ENCODE measurements around the gene MATN1. TPM values are rescaled to one million over a fixed set of nuclear protein-coding genes. Genes with fewer than 3 reads are reported as not detected.

Gene MATN1
- total and polyA plus RNA-seq, 9 donors: 0.71 to 2.1 (median 0.88) TPM

- Histone ChIP-seq H3K9me3 (replicated peaks; ENCODE audit: control insufficient read depth, low read depth, low read length) (no peaks in the 10 kb centered on the region), H3K4me3 (ENCODE audit: low read length) (no peak overlapping the region), H3K27me3 (ENCODE audit: control insufficient read depth, insufficient read depth, low read length) (peaks cover 7% of the 10 kb centered on the region), H3K4me1 (ENCODE audit: control insufficient read depth, insufficient read depth, low read length) (peaks cover 1% of the 10 kb centered on the region), H3K36me3 (ENCODE audit: control insufficient read depth, insufficient read depth, low read length) (no peaks in the 10 kb centered on the region), H3K27ac (ENCODE audit: low read length) (no peak overlapping the region)
- WGBS (ENCODE audit: insufficient coverage): 40% methylated on average over 4 of the region's 9 CpGs
- peak; percentile 48 for DNase-seq
Observed at GRCh38 chr1:30670240-30671060, 52.9 kb downstream of the MATN1 start.

- no peak for DNase-seq
- WGBS (ENCODE audit: insufficient coverage): 82% methylated on average over 6 of the region's 6 CpGs
- peaks cover 14% of the 10 kb centered on the region for H3K4me1 ChIP-seq (ENCODE audit: control insufficient read depth, insufficient read depth, low read length)
Observed at GRCh38 chr1:30668546-30669327, 54.6 kb downstream of the MATN1 start.

GRCh38 chr1:30668024-30668423, 55.4 kb downstream of the MATN1 start:
- Histone ChIP-seq H3K27ac (ENCODE audit: low read length) (no peak overlapping the region), H3K27me3 (ENCODE audit: control insufficient read depth, insufficient read depth, low read length) (peaks cover 9% of the 10 kb centered on the region), H3K9me3 (replicated peaks; ENCODE audit: control insufficient read depth, low read depth, low read length) (no peaks in the 10 kb centered on the region), H3K36me3 (ENCODE audit: control insufficient read depth, insufficient read depth, low read length) (no peaks in the 10 kb centered on the region), H3K4me3 (ENCODE audit: low read length) (no peak overlapping the region), H3K4me1 (ENCODE audit: control insufficient read depth, insufficient read depth, low read length) (peaks cover 20% of the 10 kb centered on the region)
- DNase-seq: peak; percentile 40
- 17% methylated on average over 1 of the region's 7 CpGs for WGBS (ENCODE audit: insufficient coverage)

More at GRCh38 chr1:30668546-30669327, 54.6 kb downstream of the MATN1 start:
- Histone ChIP-seq H3K4me3 (ENCODE audit: low read length) (no peak overlapping the region), H3K27ac (ENCODE audit: low read length) (no peak overlapping the region), H3K27me3 (ENCODE audit: control insufficient read depth, insufficient read depth, low read length) (peaks cover 9% of the 10 kb centered on the region), H3K9me3 (replicated peaks; ENCODE audit: control insufficient read depth, low read depth, low read length) (no peaks in the 10 kb centered on the region), H3K36me3 (ENCODE audit: control insufficient read depth, insufficient read depth, low read length) (no peaks in the 10 kb centered on the region)

- Histone ChIP-seq H3K27ac (ENCODE audit: low read length) (no peak overlapping the region), H3K27me3 (ENCODE audit: control insufficient read depth, insufficient read depth, low read length) (peaks cover 9% of the 10 kb centered on the region), H3K9me3 (replicated peaks; ENCODE audit: control insufficient read depth, low read depth, low read length) (no peaks in the 10 kb centered on the region), H3K4me1 (ENCODE audit: control insufficient read depth, insufficient read depth, low read length) (peaks cover 25% of the 10 kb centered on the region), H3K36me3 (ENCODE audit: control insufficient read depth, insufficient read depth, low read length) (no peaks in the 10 kb centered on the region), H3K4me3 (ENCODE audit: low read length) (no peak overlapping the region)
- DNase-seq: no peak
- WGBS (ENCODE audit: insufficient coverage): no CpG with 5 or more reads among the region's 3 CpGs
Observed at GRCh38 chr1:30666756-30667273, 56.6 kb downstream of the MATN1 start.

- no peaks in the 10 kb centered on the region for H3K9me3 ChIP-seq (replicated peaks; ENCODE audit: control insufficient read depth, low read depth, low read length)
- no peak overlapping the region for H3K4me3 ChIP-seq (ENCODE audit: low read length)
- DNase-seq: peak; percentile 32
- no peak overlapping the region for H3K27ac ChIP-seq (ENCODE audit: low read length)
- H3K27me3 ChIP-seq (ENCODE audit: control insufficient read depth, insufficient read depth, low read length): peaks cover 9% of the 10 kb centered on the region
- peaks cover 25% of the 10 kb centered on the region for H3K4me1 ChIP-seq (ENCODE audit: control insufficient read depth, insufficient read depth, low read length)
- H3K36me3 ChIP-seq (ENCODE audit: control insufficient read depth, insufficient read depth, low read length): no peaks in the 10 kb centered on the region
- 64% methylated on average over 7 of the region's 7 CpGs for WGBS (ENCODE audit: insufficient coverage)
Observed at GRCh38 chr1:30665216-30666010, 58.0 kb downstream of the MATN1 start.

- Histone ChIP-seq H3K36me3 (ENCODE audit: control insufficient read depth, insufficient read depth, low read length) (no peaks in the 10 kb centered on the region), H3K4me1 (ENCODE audit: control insufficient read depth, insufficient read depth, low read length) (peaks cover 25% of the 10 kb centered on the region), H3K9me3 (replicated peaks; ENCODE audit: control insufficient read depth, low read depth, low read length) (no peaks in the 10 kb centered on the region), H3K27ac (ENCODE audit: low read length) (no peak overlapping the region), H3K4me3 (ENCODE audit: low read length) (no peak overlapping the region), H3K27me3 (ENCODE audit: control insufficient read depth, insufficient read depth, low read length) (peaks cover 15% of the 10 kb centered on the region)
- DNase-seq: peak; percentile 65
- WGBS (ENCODE audit: insufficient coverage): 56% methylated on average over 16 of the region's 17 CpGs
Observed at GRCh38 chr1:30664103-30664755, 59.2 kb downstream of the MATN1 start.

GRCh38 chr1:30663596-30664091, 59.7 kb downstream of the MATN1 start:
- H3K27me3 ChIP-seq (ENCODE audit: control insufficient read depth, insufficient read depth, low read length): peaks cover 19% of the 10 kb centered on the region
- no peak overlapping the region for H3K4me3 ChIP-seq (ENCODE audit: low read length)
- H3K36me3 ChIP-seq (ENCODE audit: control insufficient read depth, insufficient read depth, low read length): no peaks in the 10 kb centered on the region
- 30% methylated on average over 10 of the region's 13 CpGs for WGBS (ENCODE audit: insufficient coverage)
- no peak overlapping the region for H3K27ac ChIP-seq (ENCODE audit: low read length)
- H3K9me3 ChIP-seq (replicated peaks; ENCODE audit: control insufficient read depth, low read depth, low read length): no peaks in the 10 kb centered on the region
- H3K4me1 ChIP-seq (ENCODE audit: control insufficient read depth, insufficient read depth, low read length): peaks cover 25% of the 10 kb centered on the region
- peak; percentile 46 for DNase-seq

- Histone ChIP-seq H3K27ac (ENCODE audit: low read length) (no peak overlapping the region), H3K9me3 (replicated peaks; ENCODE audit: control insufficient read depth, low read depth, low read length) (no peaks in the 10 kb centered on the region), H3K4me3 (ENCODE audit: low read length) (no peak overlapping the region), H3K36me3 (ENCODE audit: control insufficient read depth, insufficient read depth, low read length) (no peaks in the 10 kb centered on the region), H3K27me3 (ENCODE audit: control insufficient read depth, insufficient read depth, low read length) (peaks cover 21% of the 10 kb centered on the region), H3K4me1 (ENCODE audit: control insufficient read depth, insufficient read depth, low read length) (peaks cover 25% of the 10 kb centered on the region)
- no peak for DNase-seq
- WGBS (ENCODE audit: insufficient coverage): 53% methylated on average over 9 of the region's 9 CpGs
Observed at GRCh38 chr1:30662291-30662840, 61.0 kb downstream of the MATN1 start.

- no peak for DNase-seq
- Histone ChIP-seq H3K4me1 (ENCODE audit: control insufficient read depth, insufficient read depth, low read length) (peaks cover 25% of the 10 kb centered on the region), H3K9me3 (replicated peaks; ENCODE audit: control insufficient read depth, low read depth, low read length) (no peaks in the 10 kb centered on the region), H3K27me3 (ENCODE audit: control insufficient read depth, insufficient read depth, low read length) (peaks cover 20% of the 10 kb centered on the region), H3K27ac (ENCODE audit: low read length) (no peak overlapping the region), H3K36me3 (ENCODE audit: control insufficient read depth, insufficient read depth, low read length) (no peaks in the 10 kb centered on the region), H3K4me3 (ENCODE audit: low read length) (no peak overlapping the region)
- WGBS (ENCODE audit: insufficient coverage): 89% methylated on average over 9 of the region's 10 CpGs
Observed at GRCh38 chr1:30661311-30661710, 62.1 kb downstream of the MATN1 start.

All from muscle of leg (tissue), 11 donors.